Neural crest cell (in vitro differentiated cells): Measurements from ENCODE around the gene SEMA7A. TPM values are rescaled to one million over a fixed set of nuclear protein-coding genes. Genes with fewer than 3 reads are reported as not detected.

Experiments used
- DNase-seq: peaks from one replicate; pipeline ENCODE4 v3.0.0; 2021; ENCODE audit warnings: low read depth, mixed read lengths, low spot score
- H3K27ac Mint-ChIP-seq: one replicate; pipeline ENCODE4 v1.8.0; 2021; ENCODE audit warnings: mild to moderate bottlenecking, mixed read lengths; ENCODE audit not compliant: unreplicated experiment
- H3K27me3 Mint-ChIP-seq: 2 replicates; pipeline ENCODE4 v1.8.0; 2021; ENCODE audit warnings: low read depth, mild to moderate bottlenecking, mixed read lengths
- H3K36me3 Mint-ChIP-seq: 2 replicates; pipeline ENCODE4 v1.8.0; 2021; ENCODE audit warnings: low read depth, mild to moderate bottlenecking, mixed read lengths
- H3K4me1 Mint-ChIP-seq: 2 replicates; pipeline ENCODE4 v1.8.0; 2021; ENCODE audit warnings: mixed read lengths
- H3K4me3 Mint-ChIP-seq: one replicate; pipeline ENCODE4 v1.8.0; 2021; ENCODE audit warnings: mild to moderate bottlenecking, mixed read lengths
- H3K9me3 Mint-ChIP-seq: 2 replicates; pipeline ENCODE4 v1.8.0; 2021; ENCODE audit warnings: mixed read lengths
- total RNA-seq: library from RNA; stranded (reverse); gene quantifications from 2 replicates; pipeline ENCODE4 v1.2.1, GENCODE V29; 2021
- TF ChIP-seq, protein P1 (sequence below): fragments of 200-600 bp; sonication (generic); conservative IDR thresholded peaks from 2 replicates; pipeline ENCODE4 v1.5.0; 2021; ENCODE audit warnings: antibody characterized with exemption, mild to moderate bottlenecking

The SEMA7A gene
- total RNA-seq, 1 donor from 2014 or later: 14.4 TPM

GRCh38 chr15:74466570-74466969 lies 32.8 kb upstream of the SEMA7A start:
- Mint-ChIP-seq H3K36me3 (peaks cover 24% of the 10 kb centered on the region), H3K27me3 (no peaks in the 10 kb centered on the region), H3K9me3 (peaks cover 2% of the 10 kb centered on the region), H3K4me3 (no peak overlapping the region), H3K4me1 (peaks cover 18% of the 10 kb centered on the region), H3K27ac (no peak overlapping the region)
- TF ChIP-seq, protein P1, sequence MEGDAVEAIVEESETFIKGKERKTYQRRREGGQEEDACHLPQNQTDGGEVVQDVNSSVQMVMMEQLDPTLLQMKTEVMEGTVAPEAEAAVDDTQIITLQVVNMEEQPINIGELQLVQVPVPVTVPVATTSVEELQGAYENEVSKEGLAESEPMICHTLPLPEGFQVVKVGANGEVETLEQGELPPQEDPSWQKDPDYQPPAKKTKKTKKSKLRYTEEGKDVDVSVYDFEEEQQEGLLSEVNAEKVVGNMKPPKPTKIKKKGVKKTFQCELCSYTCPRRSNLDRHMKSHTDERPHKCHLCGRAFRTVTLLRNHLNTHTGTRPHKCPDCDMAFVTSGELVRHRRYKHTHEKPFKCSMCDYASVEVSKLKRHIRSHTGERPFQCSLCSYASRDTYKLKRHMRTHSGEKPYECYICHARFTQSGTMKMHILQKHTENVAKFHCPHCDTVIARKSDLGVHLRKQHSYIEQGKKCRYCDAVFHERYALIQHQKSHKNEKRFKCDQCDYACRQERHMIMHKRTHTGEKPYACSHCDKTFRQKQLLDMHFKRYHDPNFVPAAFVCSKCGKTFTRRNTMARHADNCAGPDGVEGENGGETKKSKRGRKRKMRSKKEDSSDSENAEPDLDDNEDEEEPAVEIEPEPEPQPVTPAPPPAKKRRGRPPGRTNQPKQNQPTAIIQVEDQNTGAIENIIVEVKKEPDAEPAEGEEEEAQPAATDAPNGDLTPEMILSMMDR: no peak
- DNase-seq: no peak

GRCh38 chr15:74464897-74465296 lies 31.1 kb upstream of the SEMA7A start:
- Mint-ChIP-seq H3K27me3 (no peaks in the 10 kb centered on the region), H3K4me1 (peaks cover 27% of the 10 kb centered on the region), H3K4me3 (no peak overlapping the region), H3K36me3 (peaks cover 20% of the 10 kb centered on the region), H3K27ac (no peak overlapping the region), H3K9me3 (peaks cover 2% of the 10 kb centered on the region)
- TF ChIP-seq, protein P1: no peak
- DNase-seq: no peak

DNA sequence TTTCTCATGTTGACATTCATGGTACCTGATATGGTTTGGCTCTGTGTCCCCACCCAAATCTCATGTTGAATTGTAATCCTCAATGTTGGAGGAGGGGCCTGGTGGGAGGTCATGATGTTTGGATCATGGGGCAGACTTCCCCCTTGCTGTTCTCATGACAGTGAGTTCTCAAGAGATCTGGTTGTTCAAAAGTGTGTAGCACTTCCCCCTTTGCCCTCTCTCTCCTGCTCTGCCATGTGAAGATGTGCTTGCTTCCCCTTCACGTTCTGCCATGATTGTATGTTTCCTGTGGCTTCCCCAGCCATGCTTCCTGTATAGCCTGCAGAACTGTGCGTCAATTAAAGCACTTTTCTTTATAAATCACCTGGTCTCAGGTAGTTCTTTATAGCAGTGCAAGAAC lies 30.5 kb upstream of the SEMA7A start:
- H3K4me1 Mint-ChIP-seq: peaks cover 27% of the 10 kb centered on the region
- H3K27me3 Mint-ChIP-seq: no peaks in the 10 kb centered on the region
- peaks cover 2% of the 10 kb centered on the region for H3K9me3 Mint-ChIP-seq
- H3K4me3 Mint-ChIP-seq: peak overlapping the region; percentile 38
- H3K27ac Mint-ChIP-seq: no peak overlapping the region
- TF ChIP-seq, protein P1: no peak
- peaks cover 19% of the 10 kb centered on the region for H3K36me3 Mint-ChIP-seq
- DNase-seq: no peak

DNA sequence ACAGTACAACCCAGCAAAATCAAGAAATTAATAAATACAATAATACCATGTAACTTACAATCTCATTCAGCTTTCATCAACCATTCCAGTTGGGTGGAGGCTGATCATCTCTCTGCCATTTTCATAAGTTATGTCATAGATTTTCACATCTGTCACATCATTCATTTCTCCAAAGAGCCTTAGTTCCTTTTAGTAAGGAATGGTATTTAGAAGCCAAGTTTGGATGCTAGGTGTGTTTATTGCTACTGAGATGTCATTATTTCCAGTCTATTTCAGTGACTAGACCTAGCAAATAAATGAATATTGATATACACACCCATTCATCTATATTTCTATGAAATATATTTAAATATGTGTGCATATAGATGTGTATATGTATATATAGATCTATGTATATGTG lies 29.9 kb upstream of the SEMA7A start:
- Mint-ChIP-seq H3K27me3 (no peaks in the 10 kb centered on the region), H3K36me3 (peaks cover 19% of the 10 kb centered on the region), H3K9me3 (peaks cover 2% of the 10 kb centered on the region), H3K4me1 (peaks cover 31% of the 10 kb centered on the region), H3K27ac (no peak overlapping the region), H3K4me3 (peak overlapping the region; percentile 54)
- TF ChIP-seq, protein P1: no peak
- no peak for DNase-seq

DNA sequence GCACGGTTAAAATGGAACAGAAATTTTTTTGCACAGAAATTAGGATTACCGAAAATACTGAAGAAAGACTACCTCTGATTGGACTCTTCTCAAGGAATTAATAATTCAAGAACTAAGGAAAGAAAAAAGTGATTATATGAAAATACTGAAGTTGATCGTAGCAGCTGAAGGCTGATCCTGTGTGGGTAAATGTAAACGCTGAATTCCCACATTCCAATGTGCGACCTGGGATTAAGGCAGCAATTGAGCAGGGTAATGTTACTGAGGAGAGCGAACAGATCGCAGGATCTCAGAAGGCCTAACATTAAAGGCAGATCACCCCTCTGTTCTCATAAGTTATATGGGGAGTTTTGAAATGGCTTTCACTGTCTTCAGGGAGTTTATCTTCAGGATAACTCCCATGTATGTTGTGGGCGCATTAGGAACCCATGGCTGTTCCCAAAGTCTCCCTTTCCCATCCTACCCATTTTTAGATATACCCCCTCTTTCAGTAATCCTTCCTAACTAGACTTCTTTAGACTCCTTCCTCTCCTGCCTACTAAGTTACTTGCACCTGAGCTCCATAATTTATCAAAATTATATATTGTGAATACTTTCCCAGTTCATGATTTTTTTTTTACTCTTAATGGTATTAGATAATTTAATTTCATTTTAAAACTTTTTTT lies 28.2 kb upstream of the SEMA7A start:
- no peak for DNase-seq
- peaks cover 2% of the 10 kb centered on the region for H3K9me3 Mint-ChIP-seq
- H3K36me3 Mint-ChIP-seq: peaks cover 16% of the 10 kb centered on the region
- H3K27ac Mint-ChIP-seq: peak overlapping the region; percentile 92
- H3K27me3 Mint-ChIP-seq: no peaks in the 10 kb centered on the region
- TF ChIP-seq, protein P1: no peak
- peak overlapping the region; percentile 97 for H3K4me3 Mint-ChIP-seq
- H3K4me1 Mint-ChIP-seq: peaks cover 31% of the 10 kb centered on the region
